Measurements from ENCODE around the gene MYO18A. TPM values are rescaled to one million over a fixed set of nuclear protein-coding genes. Genes with fewer than 3 reads are reported as not detected.

MYO18A gene
- total and polyA plus RNA-seq, 11 donors = 83.5 to 340 (median 300) TPM

DNA sequence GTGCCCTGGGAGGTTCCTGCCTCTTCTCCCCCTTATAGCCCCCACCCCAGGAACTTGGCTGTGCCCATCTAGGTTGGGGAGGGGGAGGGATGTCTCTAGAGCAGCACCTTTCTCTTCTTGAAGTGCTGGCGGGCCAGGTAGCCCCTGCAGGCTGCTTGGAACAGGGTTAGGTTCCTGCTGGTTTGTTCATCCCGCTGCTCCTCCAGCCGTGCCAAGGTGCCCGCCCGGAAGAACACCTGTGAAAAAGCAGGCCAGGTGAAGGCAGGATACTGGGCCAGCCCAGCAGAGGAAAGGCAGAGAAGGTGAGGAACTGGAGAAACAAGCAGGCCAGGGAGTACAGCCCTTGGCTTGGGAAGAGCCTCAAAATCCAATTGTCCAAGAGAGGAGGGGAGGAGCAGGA is 80.7 kb downstream of the MYO18A start:
- Histone ChIP-seq H3K9me3 (no peaks in the 10 kb centered on the region), H3K27ac (no peak overlapping the region), H3K4me1 (peaks cover 0 to 20% (median 1%) of the 10 kb centered on the region in 12 donors), H3K27me3 (no peaks in the 10 kb centered on the region), H3K36me3 (peaks cover 7 to 100% (median 98%) of the 10 kb centered on the region in 9 donors), H3K4me3 (no peak overlapping the region)
- 89 to 95% (median 92%) methylated on average over 5 of the region's 5 CpGs for WGBS, 4 donors
- ATAC-seq = no peak
- intact Hi-C loops (cut with DNase I) = no loop called here
- no peak for TF ChIP-seq POLR2A (IDR thresholded peaks at IDR 0.05)
- TF ChIP-seq, protein P1, sequence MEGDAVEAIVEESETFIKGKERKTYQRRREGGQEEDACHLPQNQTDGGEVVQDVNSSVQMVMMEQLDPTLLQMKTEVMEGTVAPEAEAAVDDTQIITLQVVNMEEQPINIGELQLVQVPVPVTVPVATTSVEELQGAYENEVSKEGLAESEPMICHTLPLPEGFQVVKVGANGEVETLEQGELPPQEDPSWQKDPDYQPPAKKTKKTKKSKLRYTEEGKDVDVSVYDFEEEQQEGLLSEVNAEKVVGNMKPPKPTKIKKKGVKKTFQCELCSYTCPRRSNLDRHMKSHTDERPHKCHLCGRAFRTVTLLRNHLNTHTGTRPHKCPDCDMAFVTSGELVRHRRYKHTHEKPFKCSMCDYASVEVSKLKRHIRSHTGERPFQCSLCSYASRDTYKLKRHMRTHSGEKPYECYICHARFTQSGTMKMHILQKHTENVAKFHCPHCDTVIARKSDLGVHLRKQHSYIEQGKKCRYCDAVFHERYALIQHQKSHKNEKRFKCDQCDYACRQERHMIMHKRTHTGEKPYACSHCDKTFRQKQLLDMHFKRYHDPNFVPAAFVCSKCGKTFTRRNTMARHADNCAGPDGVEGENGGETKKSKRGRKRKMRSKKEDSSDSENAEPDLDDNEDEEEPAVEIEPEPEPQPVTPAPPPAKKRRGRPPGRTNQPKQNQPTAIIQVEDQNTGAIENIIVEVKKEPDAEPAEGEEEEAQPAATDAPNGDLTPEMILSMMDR (IDR thresholded peaks at IDR 0.05) = no peak
- DNase-seq = no peak

DNA sequence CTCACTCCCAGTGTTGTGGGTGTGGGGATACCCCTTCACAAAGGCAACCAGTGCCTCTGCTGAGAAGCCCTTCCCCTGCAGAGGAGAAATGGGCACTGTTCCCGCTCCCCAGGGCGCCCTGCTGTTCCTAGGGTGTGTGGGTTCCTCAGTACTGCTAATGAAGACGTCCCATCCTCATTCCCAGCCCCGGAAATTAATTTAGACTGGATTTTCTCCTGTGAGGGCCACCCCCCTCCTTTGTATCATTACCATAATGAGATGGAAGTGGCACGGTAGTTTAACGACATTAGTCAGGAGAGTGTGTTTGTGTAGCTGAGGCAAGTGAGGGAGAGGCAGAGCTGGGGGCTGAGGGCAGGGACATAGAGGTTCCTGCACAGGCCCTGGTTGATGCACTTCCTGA is 84.1 kb downstream of the MYO18A start:
- no peak overlapping the region for H3K27ac ChIP-seq
- H3K4me1 ChIP-seq = peaks cover 0 to 5% (median 0%) of the 10 kb centered on the region in 12 donors
- TF ChIP-seq, protein P1 (IDR thresholded peaks at IDR 0.05) = no peak
- TF ChIP-seq POLR2A (IDR thresholded peaks at IDR 0.05) = no peak
- ATAC-seq = no peak
- 65 to 82% (median 73%) methylated on average over 6 of the region's 6 CpGs for WGBS, 4 donors
- no peaks in the 10 kb centered on the region for H3K9me3 ChIP-seq
- no peak for DNase-seq
- no peak overlapping the region for H3K4me3 ChIP-seq
- peaks cover 12 to 100% (median 100%) of the 10 kb centered on the region in 9 donors for H3K36me3 ChIP-seq
- no peaks in the 10 kb centered on the region for H3K27me3 ChIP-seq
- intact Hi-C loops (cut with DNase I) = no loop called here

DNA sequence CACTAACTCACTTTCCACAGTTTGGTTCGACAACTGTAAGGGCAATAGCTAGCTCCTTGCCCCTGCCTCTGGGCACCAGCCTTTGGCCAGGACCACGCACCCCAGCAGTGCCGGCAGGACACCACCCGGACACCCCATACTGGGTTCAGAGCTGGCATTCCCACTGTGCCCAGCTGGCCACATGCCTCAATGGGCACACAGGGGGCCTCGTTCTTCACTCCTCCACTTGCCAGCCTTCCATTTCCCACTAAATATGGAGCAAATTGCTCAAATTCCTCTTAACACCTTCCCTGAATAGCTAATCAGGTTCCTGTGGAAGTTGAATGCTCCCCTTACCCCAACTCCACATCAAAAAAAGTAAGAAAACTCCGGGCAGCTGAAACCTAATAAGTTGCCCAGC is 84.8 kb downstream of the MYO18A start:
- H3K27ac ChIP-seq = no peak overlapping the region
- H3K27me3 ChIP-seq = no peaks in the 10 kb centered on the region
- H3K4me1 ChIP-seq = peaks cover 0 to 8% (median 0%) of the 10 kb centered on the region in 12 donors
- H3K36me3 ChIP-seq = peaks cover 12 to 100% (median 100%) of the 10 kb centered on the region in 9 donors
- TF ChIP-seq, protein P1 (IDR thresholded peaks at IDR 0.05) = no peak
- DNase-seq (no peak), ATAC-seq (no peak)
- H3K9me3 ChIP-seq = no peaks in the 10 kb centered on the region
- intact Hi-C loops (cut with DNase I) = no loop called here
- 88 to 94% (median 92%) methylated on average over 6 of the region's 6 CpGs for WGBS, 4 donors
- H3K4me3 ChIP-seq = no peak overlapping the region

DNA sequence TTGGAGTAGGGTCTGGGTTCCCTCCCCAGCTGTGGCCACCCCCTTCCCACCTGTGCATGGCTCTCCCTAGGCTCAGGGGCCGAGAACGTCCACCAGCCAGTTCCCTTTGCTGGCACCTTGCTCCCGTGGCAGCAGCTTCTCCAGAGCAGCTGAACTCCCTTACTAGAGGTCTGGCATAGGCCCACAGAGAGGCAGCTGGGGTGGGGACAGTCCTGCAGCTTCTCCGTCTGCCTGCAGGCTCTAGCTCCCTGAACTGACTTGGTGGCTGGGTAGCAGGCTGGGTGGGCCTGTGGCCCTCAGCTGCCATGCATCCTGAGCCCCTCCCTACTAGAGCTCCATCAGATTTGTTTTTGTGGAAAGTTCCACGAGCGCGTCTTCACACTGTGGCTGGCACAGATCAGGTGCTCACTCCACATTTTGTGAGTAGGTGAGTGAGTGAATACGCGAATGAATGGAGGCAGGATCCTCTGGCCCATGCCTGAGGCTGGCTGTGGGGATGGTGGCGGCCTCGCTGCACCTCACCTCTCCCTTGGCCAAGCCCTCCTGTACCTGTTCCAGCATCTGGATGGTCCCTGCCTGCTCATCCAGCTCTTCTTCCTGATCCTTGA is 86.0 kb downstream of the MYO18A start:
- Histone ChIP-seq H3K27me3 (no peaks in the 10 kb centered on the region), H3K4me1 (peaks cover 0 to 15% (median 0%) of the 10 kb centered on the region in 12 donors), H3K9me3 (no peaks in the 10 kb centered on the region), H3K36me3 (peaks cover 12 to 100% (median 100%) of the 10 kb centered on the region in 9 donors), H3K4me3 (no peak overlapping the region), H3K27ac (no peak overlapping the region)
- intact Hi-C loops (cut with DNase I) = no loop called here
- no peak for DNase-seq
- WGBS, 4 donors = 79 to 92% (median 86%) methylated on average over 10 to 11 of the region's 11 CpGs
- TF ChIP-seq POLR2A (IDR thresholded peaks at IDR 0.05) = no peak
- TF ChIP-seq, protein P1 (IDR thresholded peaks at IDR 0.05) = no peak
- no peak for ATAC-seq
